Osteocyte (in vitro differentiated cells): ENCODE results near the gene SH3TC2. TPM values are rescaled to one million over a fixed set of nuclear protein-coding genes. Genes with fewer than 3 reads are reported as not detected.

Source experiments
- DNase-seq: peaks from one replicate; pipeline ENCODE4 v3.0.0; 2021; ENCODE audit warnings: mixed read lengths; ENCODE audit not compliant: unreplicated experiment; ENCODE audit errors: extremely low spot score
- H3K27ac Mint-ChIP-seq: one replicate; pipeline ENCODE4 v1.8.0; 2021; ENCODE audit warnings: mild to moderate bottlenecking, mixed read lengths; ENCODE audit not compliant: unreplicated experiment
- H3K27me3 Mint-ChIP-seq: one replicate; pipeline ENCODE4 v1.8.0; 2021; ENCODE audit warnings: mixed read lengths; ENCODE audit not compliant: unreplicated experiment
- H3K36me3 Mint-ChIP-seq: one replicate; pipeline ENCODE4 v1.8.0; 2021; ENCODE audit warnings: mixed read lengths; ENCODE audit not compliant: unreplicated experiment
- H3K4me1 Mint-ChIP-seq: one replicate; pipeline ENCODE4 v1.8.0; 2021; ENCODE audit warnings: mixed read lengths; ENCODE audit not compliant: unreplicated experiment
- H3K4me3 Mint-ChIP-seq: one replicate; pipeline ENCODE4 v1.8.0; 2021; ENCODE audit warnings: mild to moderate bottlenecking, moderate library complexity, mixed read lengths; ENCODE audit not compliant: unreplicated experiment
- H3K9me3 Mint-ChIP-seq: one replicate; pipeline ENCODE4 v1.8.0; 2021; ENCODE audit warnings: mixed read lengths; ENCODE audit not compliant: unreplicated experiment
- total RNA-seq: library from RNA; stranded (reverse); gene quantifications from 2 replicates; pipeline ENCODE4 v1.2.1, GENCODE V29; 2021
- TF ChIP-seq, protein P1 (sequence below): fragments of 200-600 bp; sonication (generic); IDR thresholded peaks from 2 replicates; pipeline ENCODE4 v1.5.0; 2021; ENCODE audit warnings: antibody characterized with exemption, mild to moderate bottlenecking, moderate library complexity

SH3TC2 gene
- total RNA-seq, 1 donor from 2014 or later, result 0.83 TPM

DNA sequence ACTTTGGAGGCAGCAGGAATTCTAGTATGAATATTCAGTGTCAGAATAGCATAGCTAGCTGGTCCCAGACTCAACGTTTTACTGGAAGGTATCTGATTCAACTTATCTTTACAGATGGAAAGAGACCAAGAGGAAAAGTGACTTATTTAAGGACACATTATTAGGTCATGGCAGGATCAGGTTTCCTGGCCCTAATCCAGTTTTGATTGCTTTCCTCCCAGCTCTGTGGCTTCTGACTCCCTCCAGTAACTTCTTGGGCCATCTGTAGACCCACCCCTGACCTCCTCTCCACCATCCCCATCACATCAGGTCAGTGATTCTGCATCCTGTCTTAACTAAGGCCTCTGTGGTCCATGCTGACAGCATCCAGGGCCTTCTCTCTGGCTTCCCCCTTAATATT, 38.4 kb downstream of the SH3TC2 start:
- peaks cover 34% of the 10 kb centered on the region for H3K4me1 Mint-ChIP-seq
- no peak overlapping the region for H3K27ac Mint-ChIP-seq
- H3K36me3 Mint-ChIP-seq, result no peaks in the 10 kb centered on the region
- TF ChIP-seq, protein P1, sequence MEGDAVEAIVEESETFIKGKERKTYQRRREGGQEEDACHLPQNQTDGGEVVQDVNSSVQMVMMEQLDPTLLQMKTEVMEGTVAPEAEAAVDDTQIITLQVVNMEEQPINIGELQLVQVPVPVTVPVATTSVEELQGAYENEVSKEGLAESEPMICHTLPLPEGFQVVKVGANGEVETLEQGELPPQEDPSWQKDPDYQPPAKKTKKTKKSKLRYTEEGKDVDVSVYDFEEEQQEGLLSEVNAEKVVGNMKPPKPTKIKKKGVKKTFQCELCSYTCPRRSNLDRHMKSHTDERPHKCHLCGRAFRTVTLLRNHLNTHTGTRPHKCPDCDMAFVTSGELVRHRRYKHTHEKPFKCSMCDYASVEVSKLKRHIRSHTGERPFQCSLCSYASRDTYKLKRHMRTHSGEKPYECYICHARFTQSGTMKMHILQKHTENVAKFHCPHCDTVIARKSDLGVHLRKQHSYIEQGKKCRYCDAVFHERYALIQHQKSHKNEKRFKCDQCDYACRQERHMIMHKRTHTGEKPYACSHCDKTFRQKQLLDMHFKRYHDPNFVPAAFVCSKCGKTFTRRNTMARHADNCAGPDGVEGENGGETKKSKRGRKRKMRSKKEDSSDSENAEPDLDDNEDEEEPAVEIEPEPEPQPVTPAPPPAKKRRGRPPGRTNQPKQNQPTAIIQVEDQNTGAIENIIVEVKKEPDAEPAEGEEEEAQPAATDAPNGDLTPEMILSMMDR, result no peak
- DNase-seq, result no peak
- H3K4me3 Mint-ChIP-seq, result no peak overlapping the region
- no peaks in the 10 kb centered on the region for H3K27me3 Mint-ChIP-seq
- H3K9me3 Mint-ChIP-seq, result no peaks in the 10 kb centered on the region

DNA sequence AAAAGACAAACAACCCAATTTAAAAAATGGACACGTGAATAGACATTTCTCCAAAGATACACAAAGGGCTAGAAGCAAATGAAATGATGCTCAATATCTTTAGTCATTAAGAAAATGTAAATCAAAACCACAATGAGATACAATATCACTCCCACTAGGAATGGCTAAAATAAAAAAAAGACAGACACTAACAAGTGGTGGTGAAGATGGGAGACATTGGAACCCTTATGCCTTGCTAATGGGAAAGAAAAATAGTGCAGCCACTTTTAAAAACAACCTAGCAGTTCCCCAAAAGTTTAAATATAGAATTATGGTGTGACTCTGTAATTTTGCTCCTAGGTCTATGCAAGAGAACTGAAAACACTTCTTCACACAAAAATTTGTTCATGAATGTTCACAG, 40.7 kb downstream of the SH3TC2 start:
- peaks cover 54% of the 10 kb centered on the region for H3K4me1 Mint-ChIP-seq
- no peak for DNase-seq
- no peaks in the 10 kb centered on the region for H3K27me3 Mint-ChIP-seq
- no peaks in the 10 kb centered on the region for H3K36me3 Mint-ChIP-seq
- no peak overlapping the region for H3K4me3 Mint-ChIP-seq
- H3K27ac Mint-ChIP-seq, result no peak overlapping the region
- no peaks in the 10 kb centered on the region for H3K9me3 Mint-ChIP-seq
- TF ChIP-seq, protein P1, result no peak

DNA sequence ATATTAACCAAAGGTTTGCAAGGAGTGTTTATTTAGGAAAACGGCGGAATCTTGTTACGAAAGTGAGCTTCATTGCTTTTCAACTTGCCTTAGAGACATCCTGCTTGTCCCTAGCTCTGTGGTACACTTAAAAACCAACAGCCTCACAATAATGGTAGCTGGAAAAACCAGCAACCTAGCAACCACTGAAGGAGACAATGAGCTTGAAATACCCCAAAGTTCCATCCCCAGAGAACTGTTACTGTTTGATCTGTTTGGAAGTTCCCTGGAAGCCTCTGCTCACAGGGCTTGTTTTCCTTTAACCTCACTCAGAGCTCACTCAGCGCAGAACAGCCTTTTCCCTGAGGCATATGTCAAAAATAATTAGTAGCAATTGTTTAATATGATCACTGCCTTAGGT, 43.2 kb downstream of the SH3TC2 start:
- Mint-ChIP-seq H3K4me3 (no peak overlapping the region), H3K9me3 (no peaks in the 10 kb centered on the region), H3K36me3 (no peaks in the 10 kb centered on the region), H3K4me1 (peaks cover 60% of the 10 kb centered on the region), H3K27me3 (no peaks in the 10 kb centered on the region), H3K27ac (peak overlapping the region; percentile 93)
- no peak for DNase-seq
- TF ChIP-seq, protein P1, result no peak

DNA sequence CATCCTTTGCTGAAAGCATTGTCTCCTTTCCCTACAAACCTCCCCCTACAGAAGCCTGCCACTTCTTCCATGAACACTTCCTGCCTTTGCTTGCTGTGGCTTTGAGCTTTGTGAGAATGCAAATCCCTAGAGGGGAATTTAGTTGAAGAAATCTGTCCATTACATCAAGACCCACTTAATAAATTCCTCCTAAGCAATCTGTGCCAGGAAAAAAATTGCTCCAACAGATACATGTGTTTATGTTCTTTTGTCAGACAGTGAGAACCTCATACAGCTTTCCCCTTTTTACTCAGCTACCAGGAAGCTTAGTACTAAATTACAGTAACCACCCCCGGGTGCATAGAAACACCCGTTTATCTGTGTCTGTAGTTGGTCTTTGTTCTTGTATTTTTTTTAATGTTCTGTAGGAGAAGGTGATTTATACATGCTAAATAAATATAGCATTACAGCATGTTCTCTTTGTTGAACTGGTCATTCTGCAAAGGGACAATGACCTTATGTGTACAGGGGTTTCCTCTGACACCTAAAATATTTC, 43.9 kb downstream of the SH3TC2 start:
- no peaks in the 10 kb centered on the region for H3K9me3 Mint-ChIP-seq
- no peak for DNase-seq
- no peaks in the 10 kb centered on the region for H3K36me3 Mint-ChIP-seq
- H3K27ac Mint-ChIP-seq, result peak overlapping the region; percentile 93
- peak overlapping the region; percentile 12 for H3K4me3 Mint-ChIP-seq
- TF ChIP-seq, protein P1, result no peak
- no peaks in the 10 kb centered on the region for H3K27me3 Mint-ChIP-seq
- H3K4me1 Mint-ChIP-seq, result peaks cover 59% of the 10 kb centered on the region

DNA sequence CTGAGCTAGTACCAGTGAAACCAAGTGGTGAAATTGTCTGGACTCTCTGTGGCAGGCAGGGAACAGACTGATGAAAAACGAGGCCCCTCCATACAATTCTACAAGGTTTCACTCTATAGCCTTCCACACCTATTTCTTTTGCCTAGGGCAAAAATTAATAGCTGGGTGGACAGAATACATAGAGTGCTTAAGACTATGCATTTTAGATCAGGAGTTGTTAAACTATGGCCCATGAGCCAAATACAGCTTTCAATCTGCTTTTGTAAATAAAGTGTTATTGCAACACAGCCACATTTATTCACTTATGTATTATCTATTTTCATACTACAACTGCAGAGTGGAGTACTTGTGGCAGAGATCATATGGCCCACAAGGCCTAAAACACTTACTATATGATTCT, 45.2 kb downstream of the SH3TC2 start:
- DNase-seq, result no peak
- Mint-ChIP-seq H3K27me3 (no peaks in the 10 kb centered on the region), H3K36me3 (no peaks in the 10 kb centered on the region), H3K27ac (peak overlapping the region; percentile 93), H3K4me1 (peaks cover 59% of the 10 kb centered on the region), H3K9me3 (no peaks in the 10 kb centered on the region), H3K4me3 (no peak overlapping the region)
- TF ChIP-seq, protein P1, result no peak
